Ovary (tissue), 3 donors: ENCODE measurements around the gene LCN2.

Source experiments
- EP300 ChIP-seq: sonication (generic); formaldehyde crosslinking; IDR thresholded peaks from one replicate; pipeline ENCODE4 v1.6.1; 2017; ENCODE audit warnings: antibody characterized with exemption
- POLR2A ChIP-seq: fragments of 450-650 bp; IDR thresholded peaks from one replicate; pipeline ENCODE4 v1.6.1; 2017; ENCODE audit warnings: antibody characterized with exemption, mild to moderate bottlenecking, moderate library complexity
- TF ChIP-seq, protein P1 (sequence below), 3 donors: fragments of 450-650 bp in 2 of 3; fragments of 200-600 bp in 1 of 3; IDR thresholded peaks; one replicate each; pipeline versions ENCODE4 v1.5.1 to v1.8.0; 2016 to 2022; ENCODE audit warnings: antibody characterized with exemption in 3 of 3, mild to moderate bottlenecking in 1 of 3
- donor health status: DM: no; HTN: no; CAD: no.

DNA sequence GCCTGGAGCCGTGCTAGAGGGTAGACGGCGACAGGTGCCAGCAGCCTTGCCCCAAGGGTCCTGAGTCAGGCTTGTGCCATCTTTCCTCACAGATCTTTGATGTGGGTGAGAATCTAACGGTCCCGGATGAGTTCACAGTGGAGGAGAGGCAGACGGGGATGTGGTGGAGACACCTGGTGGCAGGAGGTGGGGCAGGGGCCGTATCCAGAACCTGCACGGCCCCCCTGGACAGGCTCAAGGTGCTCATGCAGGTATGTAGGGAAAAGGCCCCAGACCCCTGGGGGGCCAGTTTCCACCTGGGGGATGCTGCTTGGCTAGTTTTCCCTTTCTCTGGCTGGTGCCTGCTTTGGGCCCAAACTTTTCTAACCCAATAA is 45.7 kb upstream of the LCN2 start:
- TF ChIP-seq, protein P1, sequence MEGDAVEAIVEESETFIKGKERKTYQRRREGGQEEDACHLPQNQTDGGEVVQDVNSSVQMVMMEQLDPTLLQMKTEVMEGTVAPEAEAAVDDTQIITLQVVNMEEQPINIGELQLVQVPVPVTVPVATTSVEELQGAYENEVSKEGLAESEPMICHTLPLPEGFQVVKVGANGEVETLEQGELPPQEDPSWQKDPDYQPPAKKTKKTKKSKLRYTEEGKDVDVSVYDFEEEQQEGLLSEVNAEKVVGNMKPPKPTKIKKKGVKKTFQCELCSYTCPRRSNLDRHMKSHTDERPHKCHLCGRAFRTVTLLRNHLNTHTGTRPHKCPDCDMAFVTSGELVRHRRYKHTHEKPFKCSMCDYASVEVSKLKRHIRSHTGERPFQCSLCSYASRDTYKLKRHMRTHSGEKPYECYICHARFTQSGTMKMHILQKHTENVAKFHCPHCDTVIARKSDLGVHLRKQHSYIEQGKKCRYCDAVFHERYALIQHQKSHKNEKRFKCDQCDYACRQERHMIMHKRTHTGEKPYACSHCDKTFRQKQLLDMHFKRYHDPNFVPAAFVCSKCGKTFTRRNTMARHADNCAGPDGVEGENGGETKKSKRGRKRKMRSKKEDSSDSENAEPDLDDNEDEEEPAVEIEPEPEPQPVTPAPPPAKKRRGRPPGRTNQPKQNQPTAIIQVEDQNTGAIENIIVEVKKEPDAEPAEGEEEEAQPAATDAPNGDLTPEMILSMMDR (IDR thresholded peaks at IDR 0.05) = no peak
- no peak for TF ChIP-seq POLR2A
- TF ChIP-seq EP300 = no peak
